GM21526 (cell line): ENCODE results near the gene TMPRSS11B.
"Not testable (repeated sequence)": the region's sequence is repeated elsewhere in the genome, so short reads cannot be mapped to it uniquely, and the experiment has no call there.

ENCODE experiments used
- ATAC-seq: cut with Tn5 transposase; IDR thresholded peaks from one replicate; pipeline ENCODE4 v1.9.1; 2021; ENCODE audit warnings: moderate library complexity; ENCODE audit not compliant: unreplicated experiment, low FRiP score

The TMPRSS11B gene

GRCh38 chr4:68240620-68241019 is 4.9 kb downstream of the TMPRSS11B start:
- no peak for ATAC-seq

- no peak for ATAC-seq
These were observed 16.9 kb downstream of the TMPRSS11B start for GRCh38 chr4:68228568-68228967.

GRCh38 chr4:68218044-68218443 is 27.4 kb downstream of the TMPRSS11B start:
- no peak for ATAC-seq

GRCh38 chr4:68216501-68216900 is 29.0 kb downstream of the TMPRSS11B start:
- ATAC-seq: no peak

- ATAC-seq: no peak
These were observed 36.5 kb downstream of the TMPRSS11B start for GRCh38 chr4:68209003-68209402.

- not testable (repeated sequence) for ATAC-seq
These were observed 51.2 kb downstream of the TMPRSS11B start for GRCh38 chr4:68194305-68194704.

- no peak for ATAC-seq
These were observed 52.3 kb downstream of the TMPRSS11B start for GRCh38 chr4:68193194-68193593.

- ATAC-seq: no peak
These were observed 58.3 kb downstream of the TMPRSS11B start for GRCh38 chr4:68187145-68187544.

- ATAC-seq: no peak
These were observed 60.6 kb downstream of the TMPRSS11B start for GRCh38 chr4:68184923-68185322.

- ATAC-seq: no peak
These were observed 62.1 kb downstream of the TMPRSS11B start for GRCh38 chr4:68183417-68183816.

- no peak for ATAC-seq
These were observed 63.1 kb downstream of the TMPRSS11B start for GRCh38 chr4:68182382-68182820.

- ATAC-seq: no peak
These were observed 64.5 kb downstream of the TMPRSS11B start for GRCh38 chr4:68180849-68181526.

- ATAC-seq: no peak
These were observed 68.6 kb downstream of the TMPRSS11B start for GRCh38 chr4:68176904-68177303.
